HG03039 (cell line): ENCODE data around the gene WDTC1.

Experiments
- ATAC-seq: cut with Tn5 transposase; IDR thresholded peaks from one replicate; pipeline ENCODE4 v1.9.1; 2021; ENCODE audit warnings: mild to moderate bottlenecking, moderate library complexity; ENCODE audit not compliant: unreplicated experiment

WDTC1 gene

DNA sequence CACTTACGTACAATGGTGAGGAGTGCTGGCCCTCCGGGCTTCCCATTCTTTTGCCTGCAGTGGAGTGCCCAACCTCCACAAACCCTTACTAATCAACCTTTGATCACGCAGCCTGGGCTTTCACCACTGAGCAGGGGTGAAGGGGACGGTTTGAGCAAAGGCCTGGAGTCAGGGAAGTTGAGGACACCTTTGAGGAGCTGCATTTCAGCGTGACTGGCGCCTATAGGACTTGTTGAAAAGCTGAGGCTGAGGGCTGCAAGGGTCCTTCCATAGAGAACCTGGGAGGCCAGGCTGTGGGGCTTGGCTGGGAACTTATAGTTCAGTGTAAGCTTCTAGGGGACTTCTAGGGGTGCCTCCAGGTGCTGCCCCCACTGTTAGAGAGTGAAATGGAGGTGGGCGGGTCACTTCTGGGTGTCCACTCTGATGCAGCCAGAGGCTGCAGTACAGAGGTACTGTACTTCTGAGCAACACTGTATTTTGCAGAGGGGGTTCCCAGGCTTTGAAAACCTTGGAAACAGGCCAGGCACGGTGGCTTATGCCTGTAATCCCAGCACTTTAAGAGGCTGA lies 117.2 kb downstream of the WDTC1 start:
- ATAC-seq: no peak

DNA sequence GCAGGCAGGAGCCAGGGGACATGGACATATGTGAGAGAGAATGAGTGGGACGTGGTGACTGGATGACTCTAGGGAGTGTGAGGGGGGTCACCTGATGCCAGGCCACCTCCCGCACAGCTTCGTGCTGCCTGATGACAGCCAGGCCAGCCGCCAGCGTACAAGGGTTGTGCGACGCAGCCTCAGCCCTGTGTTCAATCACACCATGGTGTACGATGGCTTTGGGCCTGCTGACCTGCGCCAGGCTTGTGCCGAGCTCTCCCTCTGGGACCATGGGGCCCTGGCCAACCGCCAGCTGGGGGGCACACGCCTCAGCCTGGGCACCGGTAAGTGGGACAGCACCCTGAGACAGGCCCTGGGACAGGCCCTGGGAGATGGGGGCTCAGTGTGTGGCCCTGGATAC lies 118.7 kb downstream of the WDTC1 start:
- no peak for ATAC-seq

DNA sequence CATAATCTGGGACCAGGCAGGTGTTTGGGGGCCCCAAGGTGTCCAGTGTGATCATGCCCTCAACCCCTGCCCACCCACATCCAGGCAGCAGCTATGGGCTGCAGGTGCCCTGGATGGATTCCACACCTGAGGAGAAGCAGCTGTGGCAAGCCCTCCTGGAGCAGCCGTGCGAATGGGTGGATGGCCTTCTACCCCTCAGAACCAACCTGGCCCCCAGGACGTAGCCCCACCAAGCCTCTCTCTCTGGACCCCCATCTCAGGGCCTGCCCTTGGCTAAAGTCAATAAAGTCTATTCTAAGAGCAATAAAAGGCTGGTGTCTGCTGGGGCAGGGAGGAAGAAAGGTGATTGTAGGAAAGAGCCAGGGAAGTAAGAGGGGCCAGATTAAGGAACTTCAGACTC lies 119.2 kb downstream of the WDTC1 start:
- ATAC-seq: no peak

DNA sequence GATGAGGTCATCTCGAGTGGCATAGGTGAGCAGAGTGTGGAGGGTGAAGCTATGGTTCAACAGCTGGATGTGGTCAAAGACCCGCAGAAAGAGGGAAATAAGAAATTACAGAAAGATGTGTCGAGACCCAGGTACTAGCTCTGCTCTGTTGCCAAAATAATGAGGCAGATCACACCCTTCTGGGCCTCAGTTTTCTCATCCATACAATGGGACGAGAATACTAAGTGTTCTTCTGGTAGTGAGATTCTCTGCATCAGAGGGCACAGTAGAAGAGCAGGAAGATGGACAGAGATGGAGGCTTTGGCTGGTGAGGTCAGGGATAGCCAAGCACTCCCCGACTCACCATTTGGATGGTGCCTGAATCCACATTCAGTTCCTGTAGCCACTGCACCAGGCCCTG lies 121.3 kb downstream of the WDTC1 start:
- no peak for ATAC-seq

DNA sequence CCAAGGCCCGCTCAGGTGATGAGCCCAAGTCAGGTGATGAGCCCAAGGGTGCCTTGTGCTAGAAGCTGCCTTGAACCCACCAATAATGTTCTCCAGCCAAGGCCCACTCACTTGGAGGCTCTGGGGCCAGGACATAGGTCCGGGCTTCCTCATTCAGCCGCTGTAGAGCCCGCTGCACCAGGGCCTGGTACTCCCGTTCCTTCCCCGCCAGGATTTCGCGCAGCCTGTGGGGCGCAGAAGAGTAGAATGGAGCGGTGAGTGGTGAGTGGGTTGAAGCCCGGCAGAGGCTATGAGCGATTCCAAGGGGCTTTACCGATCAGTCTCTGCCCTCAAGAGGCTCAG lies 121.8 kb downstream of the WDTC1 start:
- no peak for ATAC-seq

DNA sequence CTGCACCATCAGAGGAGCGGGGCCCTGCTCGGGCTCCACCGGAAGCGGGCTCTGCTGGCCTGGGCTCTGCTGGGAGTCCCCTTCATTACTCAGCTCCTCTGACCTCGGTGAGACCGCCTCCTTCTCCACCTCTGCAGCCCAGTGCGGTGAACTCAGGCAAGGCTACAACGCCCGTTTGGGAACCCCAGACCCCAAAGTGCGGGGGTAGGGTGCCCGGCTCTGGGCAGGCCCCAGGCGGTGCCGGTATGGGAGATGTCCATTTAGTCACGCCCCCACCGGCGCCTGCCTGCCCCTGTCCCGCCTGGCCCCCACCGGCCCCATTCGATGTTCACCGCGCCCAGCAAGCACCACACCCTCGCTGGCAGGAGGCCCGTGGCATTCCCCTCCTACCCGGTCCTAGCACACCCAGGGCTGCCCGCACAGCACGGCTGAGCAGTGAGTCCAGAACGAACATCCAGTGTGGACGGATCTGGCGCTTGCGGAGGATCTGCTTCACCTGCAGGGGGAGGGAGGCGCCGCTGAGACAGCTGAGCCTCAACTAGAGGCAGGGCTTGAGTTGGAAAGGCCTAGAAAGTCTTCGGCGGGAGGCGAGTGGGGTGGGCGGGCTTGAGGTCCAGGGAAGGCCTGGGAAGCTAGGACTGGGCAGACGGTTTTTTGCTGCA lies 122.3 kb downstream of the WDTC1 start:
- ATAC-seq: no peak

DNA sequence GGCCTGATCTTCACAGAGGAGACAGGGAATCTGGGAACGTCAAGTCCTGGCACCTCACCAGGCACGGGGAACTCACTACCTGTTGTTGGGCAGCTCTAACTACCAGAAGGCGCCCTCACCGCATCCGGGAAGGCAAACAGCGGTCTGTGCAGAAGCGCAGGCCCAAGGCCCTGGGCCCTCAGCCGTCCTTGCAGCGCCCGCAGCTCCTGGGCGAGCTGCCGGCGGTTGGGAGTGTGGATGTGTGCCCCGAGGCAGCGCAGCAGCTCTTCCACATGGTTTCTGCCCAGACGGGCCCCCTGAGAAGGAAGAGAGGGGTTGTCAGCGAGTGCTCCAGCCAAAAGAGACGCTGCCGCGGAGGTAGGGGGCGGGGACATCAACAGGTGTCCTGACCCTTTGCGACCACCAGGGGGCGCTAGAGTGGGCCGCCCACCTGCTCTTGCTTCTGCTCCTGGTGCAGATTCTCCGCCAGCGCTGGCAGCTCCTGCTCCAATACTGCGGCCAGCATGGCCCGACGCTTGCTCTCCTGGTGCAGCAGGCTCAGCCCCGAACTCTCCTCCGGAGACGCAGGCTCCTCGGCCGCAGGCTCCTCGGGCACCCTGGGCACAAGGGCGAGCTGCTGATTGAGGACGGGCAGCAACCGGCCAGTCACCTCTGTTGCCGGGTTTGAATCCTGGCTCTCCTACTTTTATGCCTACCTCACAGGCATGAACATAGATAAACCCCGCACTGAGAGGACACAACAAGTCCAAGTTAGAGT lies 123.0 kb downstream of the WDTC1 start:
- no peak for ATAC-seq
